ENCODE data around the gene MYH9.

DNA sequence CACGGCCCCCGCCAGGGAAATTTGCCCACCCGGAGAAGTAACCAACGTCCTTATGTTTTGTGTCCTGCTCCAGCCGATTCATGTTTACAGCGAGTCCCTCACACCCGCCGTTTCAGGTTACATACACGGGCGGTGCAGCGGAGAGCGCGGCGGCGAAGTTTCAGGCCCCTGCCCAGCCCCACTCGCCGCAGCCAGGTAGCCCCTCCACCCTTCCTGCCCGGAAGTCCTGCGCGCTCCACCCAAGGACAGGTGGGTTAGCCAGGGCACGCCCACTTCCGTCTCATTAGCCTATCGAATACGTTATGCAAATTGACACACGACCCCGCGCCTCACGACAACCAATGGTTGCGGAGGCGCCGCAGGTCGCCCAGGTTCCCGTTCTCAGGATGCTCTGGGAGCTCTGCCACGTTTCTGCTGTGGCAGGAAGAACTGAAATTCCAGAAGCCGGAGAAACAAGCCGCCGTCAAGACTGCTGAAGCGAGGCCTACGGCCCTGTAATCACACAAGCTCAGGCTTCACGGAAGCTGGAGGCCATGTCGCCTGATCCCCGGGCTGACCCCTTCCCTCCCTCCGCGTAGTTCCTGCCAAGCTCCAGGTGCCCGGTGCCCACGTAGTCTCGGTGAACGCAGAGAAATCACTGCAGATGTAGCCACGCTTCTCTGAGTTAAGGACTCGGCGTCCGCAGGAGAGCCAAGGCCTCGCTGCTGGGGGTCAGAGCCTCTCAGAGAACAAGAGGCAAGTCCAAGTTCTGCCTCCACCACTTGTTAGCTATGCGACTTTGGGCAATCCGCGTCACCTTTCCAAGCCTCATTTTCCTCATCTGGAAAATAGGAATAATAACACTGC, 22.4 kb upstream of the MYH9 start:
- TF ChIP-seq CTCF (IDR thresholded peaks at IDR 0.05; ENCODE audit: low read depth, low read length, poor library complexity, severe bottlenecking), result no peak
- no peak for TF ChIP-seq EZH2phosphoT487 (IDR thresholded peaks at IDR 0.05; ENCODE audit: borderline replicate concordance, low read length)

Data from DOHH2 (cell line).